Transverse colon (tissue), 3 donors: ENCODE data around the gene CD14.

ENCODE experiments used
- CTCF ChIP-seq, 5 experiments: fragments of 200-600 bp in 3 of 5; fragments of 450-650 bp in 2 of 5; sonication (generic) in 3 of 5; IDR thresholded peaks; 1 replicate in 2 of 5; 2 replicates in 3 of 5; pipeline ENCODE4 v1.5.1; 2016 to 2017; ENCODE audit warnings: antibody characterized with exemption in 5 of 5, inconsistent platforms in 3 of 5, mild to moderate bottlenecking in 2 of 5, moderate library complexity in 1 of 5
- EP300 ChIP-seq: sonication (generic); formaldehyde crosslinking; IDR thresholded peaks from one replicate; pipeline ENCODE4 v1.6.1; 2017; ENCODE audit warnings: antibody characterized with exemption, low read depth
- POLR2A ChIP-seq: fragments of 450-650 bp; IDR thresholded peaks from one replicate; pipeline ENCODE4 v1.6.1; 2016; ENCODE audit warnings: antibody characterized with exemption, mild to moderate bottlenecking, moderate library complexity

- TF ChIP-seq CTCF (IDR thresholded peaks at IDR 0.05), result no peak
- no peak for TF ChIP-seq EP300
- TF ChIP-seq POLR2A, result no peak
These were observed 31.0 kb upstream of the CD14 start for GRCh38 chr5:140664030-140664358.
